GM21737 (cell line): ENCODE data around the gene TUBA1B.

Source experiments
- ATAC-seq: cut with Tn5 transposase; IDR thresholded peaks from one replicate; pipeline ENCODE4 v1.9.1; 2021; ENCODE audit warnings: mild to moderate bottlenecking, moderate library complexity; ENCODE audit not compliant: unreplicated experiment

TUBA1B gene

GRCh38 chr12:49091836-49092085 is 39.4 kb downstream of the TUBA1B start:
- ATAC-seq: no peak

GRCh38 chr12:49091056-49091835 is 39.9 kb downstream of the TUBA1B start:
- no peak for ATAC-seq

- no peak for ATAC-seq
Observed at GRCh38 chr12:49089821-49090773, 41.1 kb downstream of the TUBA1B start.

GRCh38 chr12:49088932-49089330 is 42.3 kb downstream of the TUBA1B start:
- no peak for ATAC-seq

GRCh38 chr12:49088150-49088931 is 42.9 kb downstream of the TUBA1B start:
- ATAC-seq: peak; percentile 78

GRCh38 chr12:49086116-49086515 is 45.1 kb downstream of the TUBA1B start:
- ATAC-seq: no peak

- no peak for ATAC-seq
Observed at GRCh38 chr12:49084438-49084837, 46.8 kb downstream of the TUBA1B start.

- ATAC-seq: no peak
Observed at GRCh38 chr12:49079793-49080192, 51.4 kb downstream of the TUBA1B start.
